Type B pancreatic cell (in vitro differentiated cells): ENCODE data around the gene PTDSS2. TPM values are rescaled to one million over a fixed set of nuclear protein-coding genes. Genes with fewer than 3 reads are reported as not detected.

Experiments used
- DNase-seq: peaks from one replicate; pipeline ENCODE4 v3.0.0; 2021; ENCODE audit warnings: mixed read lengths; ENCODE audit not compliant: unreplicated experiment; ENCODE audit errors: extremely low spot score
- H3K27ac Mint-ChIP-seq: 2 replicates; pipeline ENCODE4 v1.8.0; 2021; ENCODE audit warnings: mild to moderate bottlenecking, mixed read lengths
- H3K27me3 Mint-ChIP-seq: 2 replicates; pipeline ENCODE4 v1.8.0; 2021; ENCODE audit warnings: mixed read lengths
- H3K36me3 Mint-ChIP-seq: 2 replicates; pipeline ENCODE4 v1.8.0; 2021; ENCODE audit warnings: mixed read lengths
- H3K4me1 Mint-ChIP-seq: one replicate; pipeline ENCODE4 v1.8.0; 2021; ENCODE audit warnings: mixed read lengths; ENCODE audit not compliant: unreplicated experiment
- H3K4me3 Mint-ChIP-seq: 2 replicates; pipeline ENCODE4 v1.8.0; 2021; ENCODE audit warnings: mild to moderate bottlenecking, mixed read lengths
- H3K9me3 Mint-ChIP-seq: 2 replicates; pipeline ENCODE4 v1.8.0; 2021; ENCODE audit warnings: mixed read lengths
- total RNA-seq: library from RNA; stranded (reverse); gene quantifications from 2 replicates; pipeline ENCODE4 v1.2.1, GENCODE V29; 2021; ENCODE audit warnings: low replicate concordance
- TF ChIP-seq, protein P1 (sequence below): fragments of 200-600 bp; sonication (generic); conservative IDR thresholded peaks from 2 replicates; pipeline ENCODE4 v1.5.0; 2021; ENCODE audit warnings: antibody characterized with exemption, mild to moderate bottlenecking

PTDSS2 gene
- total RNA-seq, 1 donor from 2014 or later: 46.9 TPM

- H3K27me3 Mint-ChIP-seq: no peaks in the 10 kb centered on the region
- TF ChIP-seq, protein P1, sequence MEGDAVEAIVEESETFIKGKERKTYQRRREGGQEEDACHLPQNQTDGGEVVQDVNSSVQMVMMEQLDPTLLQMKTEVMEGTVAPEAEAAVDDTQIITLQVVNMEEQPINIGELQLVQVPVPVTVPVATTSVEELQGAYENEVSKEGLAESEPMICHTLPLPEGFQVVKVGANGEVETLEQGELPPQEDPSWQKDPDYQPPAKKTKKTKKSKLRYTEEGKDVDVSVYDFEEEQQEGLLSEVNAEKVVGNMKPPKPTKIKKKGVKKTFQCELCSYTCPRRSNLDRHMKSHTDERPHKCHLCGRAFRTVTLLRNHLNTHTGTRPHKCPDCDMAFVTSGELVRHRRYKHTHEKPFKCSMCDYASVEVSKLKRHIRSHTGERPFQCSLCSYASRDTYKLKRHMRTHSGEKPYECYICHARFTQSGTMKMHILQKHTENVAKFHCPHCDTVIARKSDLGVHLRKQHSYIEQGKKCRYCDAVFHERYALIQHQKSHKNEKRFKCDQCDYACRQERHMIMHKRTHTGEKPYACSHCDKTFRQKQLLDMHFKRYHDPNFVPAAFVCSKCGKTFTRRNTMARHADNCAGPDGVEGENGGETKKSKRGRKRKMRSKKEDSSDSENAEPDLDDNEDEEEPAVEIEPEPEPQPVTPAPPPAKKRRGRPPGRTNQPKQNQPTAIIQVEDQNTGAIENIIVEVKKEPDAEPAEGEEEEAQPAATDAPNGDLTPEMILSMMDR: no peak
- no peaks in the 10 kb centered on the region for H3K4me1 Mint-ChIP-seq
- H3K36me3 Mint-ChIP-seq: no peaks in the 10 kb centered on the region
- no peak overlapping the region for H3K4me3 Mint-ChIP-seq
- no peak overlapping the region for H3K27ac Mint-ChIP-seq
- no peaks in the 10 kb centered on the region for H3K9me3 Mint-ChIP-seq
- no peak for DNase-seq
Measured at GRCh38 chr11:526192-526591, 76.1 kb downstream of the PTDSS2 start.

DNA sequence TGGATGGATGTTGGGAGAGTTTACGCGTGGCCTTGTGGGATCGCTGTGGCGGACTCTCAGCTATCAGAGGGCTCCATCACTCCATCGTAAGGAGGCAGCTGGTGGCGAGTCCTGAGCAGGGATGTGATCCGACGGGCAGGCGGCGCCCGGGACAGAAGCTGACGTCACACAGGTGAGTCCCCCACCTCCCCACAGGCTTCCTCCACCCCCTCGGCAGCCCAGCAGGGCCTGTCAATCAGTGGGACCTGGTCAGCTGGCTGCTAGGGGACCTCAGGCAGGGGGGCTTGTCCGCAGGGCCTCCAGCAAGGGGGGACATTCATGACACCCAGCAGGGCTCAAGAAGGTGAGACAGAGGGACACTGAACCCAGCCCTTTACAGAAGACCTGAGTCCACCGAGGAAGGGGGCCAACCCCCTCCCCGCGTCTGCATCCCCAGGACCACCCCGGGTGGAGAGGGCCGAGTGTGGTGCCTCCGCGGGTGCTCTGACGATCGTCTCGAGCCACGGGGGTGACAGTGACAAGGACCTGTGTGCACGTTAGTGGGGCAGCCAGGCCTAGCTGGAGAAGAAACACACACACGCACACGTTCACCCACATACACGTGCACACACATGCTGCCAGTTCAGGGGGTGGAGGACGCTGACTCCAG is 78.2 kb downstream of the PTDSS2 start:
- no peak overlapping the region for H3K27ac Mint-ChIP-seq
- no peak overlapping the region for H3K4me3 Mint-ChIP-seq
- no peak for DNase-seq
- no peaks in the 10 kb centered on the region for H3K36me3 Mint-ChIP-seq
- TF ChIP-seq, protein P1: no peak
- H3K9me3 Mint-ChIP-seq: no peaks in the 10 kb centered on the region
- H3K27me3 Mint-ChIP-seq: no peaks in the 10 kb centered on the region
- no peaks in the 10 kb centered on the region for H3K4me1 Mint-ChIP-seq

DNA sequence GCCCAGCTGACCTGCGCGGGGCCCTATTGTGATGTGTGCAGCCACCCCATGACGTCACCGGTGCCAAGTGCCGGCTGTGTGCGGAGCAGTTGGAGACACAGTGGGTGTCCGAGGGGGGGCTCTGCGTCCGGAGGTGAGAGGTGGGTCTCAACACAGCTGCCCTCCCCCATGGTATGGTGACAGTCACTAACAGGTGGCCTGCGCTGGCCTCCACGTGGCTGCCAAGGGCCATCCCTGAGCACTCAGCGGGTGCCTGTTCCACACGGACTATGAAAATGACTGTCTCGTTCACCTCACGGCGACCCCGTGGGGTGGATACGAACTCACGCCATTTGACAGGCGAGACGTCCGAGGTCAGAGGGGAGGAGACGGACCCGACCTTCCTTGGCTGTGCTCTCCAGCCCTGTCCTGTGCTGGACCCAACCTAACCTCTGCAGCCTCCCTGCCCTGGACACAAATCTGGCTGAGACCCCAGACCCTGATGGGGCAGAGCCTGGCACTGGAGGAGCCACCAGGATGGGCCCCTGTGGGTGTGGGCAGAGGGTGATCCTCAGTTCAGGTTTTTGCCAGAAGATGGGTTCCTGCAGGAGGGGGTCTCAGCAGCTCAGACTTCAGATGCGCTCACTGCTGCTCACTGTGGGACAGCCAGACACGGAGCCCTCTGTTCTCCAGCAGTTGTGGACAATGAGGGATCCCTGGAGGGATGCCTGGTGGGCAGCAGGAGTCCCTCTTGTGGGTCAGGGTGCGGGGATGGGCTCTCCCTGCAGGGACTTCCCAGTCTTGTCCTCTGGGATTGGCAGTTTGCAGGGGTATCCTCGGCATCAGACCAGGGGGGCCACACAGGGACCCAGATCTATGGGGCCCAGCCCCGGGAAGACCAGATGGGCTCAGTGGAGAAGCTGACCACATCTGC is 79.0 kb downstream of the PTDSS2 start:
- no peaks in the 10 kb centered on the region for H3K27me3 Mint-ChIP-seq
- no peak overlapping the region for H3K4me3 Mint-ChIP-seq
- H3K4me1 Mint-ChIP-seq: no peaks in the 10 kb centered on the region
- no peaks in the 10 kb centered on the region for H3K36me3 Mint-ChIP-seq
- DNase-seq: no peak
- no peak overlapping the region for H3K27ac Mint-ChIP-seq
- H3K9me3 Mint-ChIP-seq: no peaks in the 10 kb centered on the region
- TF ChIP-seq, protein P1: no peak

GRCh38 chr11:529728-530411 is 79.8 kb downstream of the PTDSS2 start:
- Mint-ChIP-seq H3K4me3 (no peak overlapping the region), H3K27me3 (no peaks in the 10 kb centered on the region), H3K27ac (no peak overlapping the region)

More at GRCh38 chr11:529728-530411, 79.8 kb downstream of the PTDSS2 start:
- Mint-ChIP-seq H3K4me1 (no peaks in the 10 kb centered on the region), H3K36me3 (no peaks in the 10 kb centered on the region), H3K9me3 (no peaks in the 10 kb centered on the region)
- TF ChIP-seq, protein P1: no peak
- DNase-seq: no peak
